Measurements from ENCODE around the gene PTGDS.

Gene PTGDS

DNA sequence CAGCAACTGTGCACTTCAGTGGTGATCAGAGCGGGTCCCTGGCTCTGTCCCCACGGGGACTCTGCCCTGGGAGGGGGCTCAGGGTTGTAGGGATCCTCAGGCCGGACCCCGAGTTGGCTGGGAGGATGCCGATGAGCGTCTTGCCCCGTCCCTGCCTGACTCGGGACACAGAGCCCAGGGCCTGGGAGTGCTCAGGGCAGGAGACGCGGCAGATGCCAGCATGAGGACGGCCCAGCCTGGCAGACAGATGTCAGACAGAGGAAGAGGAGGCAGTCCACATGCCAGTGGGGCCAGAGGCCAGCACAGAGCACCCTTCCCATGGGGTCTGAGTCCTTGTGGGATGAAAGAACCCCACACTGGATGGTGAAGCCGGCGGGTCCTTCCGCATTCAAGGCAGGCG, 14.0 kb upstream of the PTGDS start:
- no peak overlapping the region for H3K9ac ChIP-seq (ENCODE audit: low read length)
- no peak overlapping the region for H2BK5ac ChIP-seq (ENCODE audit: low read depth, low read length, poor library complexity, severe bottlenecking)
- H3K18ac ChIP-seq (ENCODE audit: low read depth in 1 of 2, low read length in 2 of 2), result no peak overlapping the region
- H3K4me2 ChIP-seq (ENCODE audit: low read length, poor library complexity, severe bottlenecking), result no peak overlapping the region
- no peak overlapping the region for H3K4me3 ChIP-seq (ENCODE audit: insufficient read depth in 1 of 2, low read depth in 1 of 2, low read length in 2 of 2)
- WGBS, result 89% methylated on average over 15 of the region's 15 CpGs
- H3K27me3 ChIP-seq (ENCODE audit: control insufficient read depth in 1 of 2, insufficient read depth in 1 of 2, low read length in 2 of 2), result peaks cover 0 to 22% of the 10 kb centered on the region in 2 experiments
- H2AFZ ChIP-seq (ENCODE audit: low read depth, low read length), result no peak overlapping the region
- H3K79me1 ChIP-seq (replicated peaks; ENCODE audit: low read length, poor library complexity, severe bottlenecking), result no peaks in the 10 kb centered on the region
- no peaks in the 10 kb centered on the region for H3K36me3 ChIP-seq (ENCODE audit: control insufficient read depth in 1 of 2, insufficient read depth in 2 of 2, low read depth in 1 of 2, low read length in 2 of 2)
- H4K91ac ChIP-seq (ENCODE audit: low read length), result no peak overlapping the region
- no peak for DNase-seq
- H2BK15ac ChIP-seq (ENCODE audit: low read depth, poor library complexity, severe bottlenecking), result no peak overlapping the region
- H3K23ac ChIP-seq (ENCODE audit: low read length in 2 of 2), result no peak overlapping the region
- H3K4ac ChIP-seq (ENCODE audit: low read depth in 1 of 2, low read length in 2 of 2), result no peak overlapping the region
- no peaks in the 10 kb centered on the region for H3K9me3 ChIP-seq (ENCODE audit: control insufficient read depth, low read length)
- no peak overlapping the region for H3K27ac ChIP-seq (ENCODE audit: low read length, poor library complexity, severe bottlenecking)
- H4K8ac ChIP-seq (ENCODE audit: low read length), result no peak overlapping the region
- H2BK12ac ChIP-seq (ENCODE audit: low read length in 2 of 2), result no peak overlapping the region
- no peak overlapping the region for H2AK5ac ChIP-seq (ENCODE audit: low read length, severe bottlenecking)
- H3K4me1 ChIP-seq (ENCODE audit: control insufficient read depth, insufficient read depth, low read depth, low read length), result peaks cover 20% of the 10 kb centered on the region
- H2BK120ac ChIP-seq (ENCODE audit: low read depth, low read length), result no peak overlapping the region
- no peak overlapping the region for H3K14ac ChIP-seq (ENCODE audit: low read length in 2 of 2)

- H2BK12ac ChIP-seq (ENCODE audit: low read length in 2 of 2), result no peak overlapping the region
- H3K36me3 ChIP-seq (ENCODE audit: control insufficient read depth in 1 of 2, insufficient read depth in 2 of 2, low read depth in 1 of 2, low read length in 2 of 2), result no peaks in the 10 kb centered on the region
- no peak overlapping the region for H2BK5ac ChIP-seq (ENCODE audit: low read depth, low read length, poor library complexity, severe bottlenecking)
- no peak for DNase-seq
- no peak overlapping the region for H2AFZ ChIP-seq (ENCODE audit: low read depth, low read length)
- peaks cover 20% of the 10 kb centered on the region for H3K4me1 ChIP-seq (ENCODE audit: control insufficient read depth, insufficient read depth, low read depth, low read length)
- H3K27ac ChIP-seq (ENCODE audit: low read length, poor library complexity, severe bottlenecking), result no peak overlapping the region
- H3K4ac ChIP-seq (ENCODE audit: low read depth in 1 of 2, low read length in 2 of 2), result no peak overlapping the region
- no peaks in the 10 kb centered on the region for H3K79me1 ChIP-seq (replicated peaks; ENCODE audit: low read length, poor library complexity, severe bottlenecking)
- H2BK15ac ChIP-seq (ENCODE audit: low read depth, poor library complexity, severe bottlenecking), result no peak overlapping the region
- no peak overlapping the region for H4K91ac ChIP-seq (ENCODE audit: low read length)
- no peak overlapping the region for H3K9ac ChIP-seq (ENCODE audit: low read length)
- WGBS, result 75% methylated on average over 7 of the region's 12 CpGs
- H3K18ac ChIP-seq (ENCODE audit: low read depth in 1 of 2, low read length in 2 of 2), result no peak overlapping the region
- no peaks in the 10 kb centered on the region for H3K9me3 ChIP-seq (ENCODE audit: control insufficient read depth, low read length)
- H2AK5ac ChIP-seq (ENCODE audit: low read length, severe bottlenecking), result no peak overlapping the region
- no peak overlapping the region for H4K8ac ChIP-seq (ENCODE audit: low read length)
- no peak overlapping the region for H2BK120ac ChIP-seq (ENCODE audit: low read depth, low read length)
- H3K14ac ChIP-seq (ENCODE audit: low read length in 2 of 2), result no peak overlapping the region
- H3K4me3 ChIP-seq (ENCODE audit: insufficient read depth in 1 of 2, low read depth in 1 of 2, low read length in 2 of 2), result no peak overlapping the region
- no peak overlapping the region for H3K4me2 ChIP-seq (ENCODE audit: low read length, poor library complexity, severe bottlenecking)
- peaks cover 0 to 22% of the 10 kb centered on the region in 2 experiments for H3K27me3 ChIP-seq (ENCODE audit: control insufficient read depth in 1 of 2, insufficient read depth in 1 of 2, low read length in 2 of 2)
- no peak overlapping the region for H3K23ac ChIP-seq (ENCODE audit: low read length in 2 of 2)
Measured at GRCh38 chr9:136963751-136964150, 13.6 kb upstream of the PTGDS start.

- H3K4me1 ChIP-seq (ENCODE audit: control insufficient read depth, insufficient read depth, low read depth, low read length), result peaks cover 19% of the 10 kb centered on the region
- H3K9me3 ChIP-seq (ENCODE audit: control insufficient read depth, low read length), result no peaks in the 10 kb centered on the region
- no peak overlapping the region for H2AFZ ChIP-seq (ENCODE audit: low read depth, low read length)
- H2BK15ac ChIP-seq (ENCODE audit: low read depth, poor library complexity, severe bottlenecking), result no peak overlapping the region
- no peak overlapping the region for H2AK5ac ChIP-seq (ENCODE audit: low read length, severe bottlenecking)
- H4K8ac ChIP-seq (ENCODE audit: low read length), result no peak overlapping the region
- no peak overlapping the region for H3K18ac ChIP-seq (ENCODE audit: low read depth in 1 of 2, low read length in 2 of 2)
- peaks cover 0 to 22% of the 10 kb centered on the region in 2 experiments for H3K27me3 ChIP-seq (ENCODE audit: control insufficient read depth in 1 of 2, insufficient read depth in 1 of 2, low read length in 2 of 2)
- H3K9ac ChIP-seq (ENCODE audit: low read length), result no peak overlapping the region
- H2BK120ac ChIP-seq (ENCODE audit: low read depth, low read length), result no peak overlapping the region
- H3K36me3 ChIP-seq (ENCODE audit: control insufficient read depth in 1 of 2, insufficient read depth in 2 of 2, low read depth in 1 of 2, low read length in 2 of 2), result no peaks in the 10 kb centered on the region
- H2BK12ac ChIP-seq (ENCODE audit: low read length in 2 of 2), result no peak overlapping the region
- 78% methylated on average over 22 of the region's 22 CpGs for WGBS
- no peak overlapping the region for H3K4ac ChIP-seq (ENCODE audit: low read depth in 1 of 2, low read length in 2 of 2)
- H3K79me1 ChIP-seq (replicated peaks; ENCODE audit: low read length, poor library complexity, severe bottlenecking), result no peaks in the 10 kb centered on the region
- no peak overlapping the region for H3K14ac ChIP-seq (ENCODE audit: low read length in 2 of 2)
- peak overlapping the region; percentile 20 for H4K91ac ChIP-seq (ENCODE audit: low read length)
- no peak overlapping the region for H3K23ac ChIP-seq (ENCODE audit: low read length in 2 of 2)
- H3K27ac ChIP-seq (ENCODE audit: low read length, poor library complexity, severe bottlenecking), result no peak overlapping the region
- no peak overlapping the region for H3K4me2 ChIP-seq (ENCODE audit: low read length, poor library complexity, severe bottlenecking)
- H3K4me3 ChIP-seq (ENCODE audit: insufficient read depth in 1 of 2, low read depth in 1 of 2, low read length in 2 of 2), result no peak overlapping the region
- no peak overlapping the region for H2BK5ac ChIP-seq (ENCODE audit: low read depth, low read length, poor library complexity, severe bottlenecking)
- no peak for DNase-seq
Measured at GRCh38 chr9:136964171-136964689, 13.1 kb upstream of the PTGDS start.

DNA sequence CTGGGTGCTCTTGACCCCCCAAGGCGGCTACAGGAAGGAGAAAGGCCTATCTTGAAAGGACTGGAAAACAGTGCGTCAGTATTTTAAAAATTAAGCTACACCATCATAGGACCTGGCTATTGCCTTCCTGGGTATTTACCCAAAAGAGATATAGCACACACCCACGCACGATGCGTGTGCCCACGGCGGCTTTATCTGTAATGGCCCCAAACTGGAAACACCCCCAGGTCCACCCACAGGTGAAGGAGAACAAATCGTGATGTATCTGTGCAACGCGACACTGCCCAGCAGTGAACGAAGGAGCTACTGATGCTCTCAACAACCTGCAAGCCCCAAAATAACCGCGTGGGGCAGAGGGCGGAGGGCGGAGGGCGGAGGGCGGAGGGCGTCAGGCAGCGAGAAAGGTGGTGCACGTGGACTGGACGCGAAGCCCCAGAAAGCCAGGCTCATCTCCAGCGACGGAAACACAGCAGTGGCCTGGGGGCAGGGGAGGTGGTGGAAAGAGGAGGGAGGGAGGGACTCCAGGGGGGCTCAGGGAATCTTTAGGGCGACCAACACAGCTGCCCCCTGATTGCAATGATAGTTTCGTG, 12.4 kb upstream of the PTGDS start:
- Histone ChIP-seq H2BK5ac (ENCODE audit: low read depth, low read length, poor library complexity, severe bottlenecking) (no peak overlapping the region), H3K23ac (ENCODE audit: low read length in 2 of 2) (no peak overlapping the region), H3K4me3 (ENCODE audit: insufficient read depth in 1 of 2, low read depth in 1 of 2, low read length in 2 of 2) (no peak overlapping the region), H3K27ac (ENCODE audit: low read length, poor library complexity, severe bottlenecking) (no peak overlapping the region), H3K4me2 (ENCODE audit: low read length, poor library complexity, severe bottlenecking) (no peak overlapping the region), H2BK120ac (ENCODE audit: low read depth, low read length) (no peak overlapping the region), H2BK15ac (ENCODE audit: low read depth, poor library complexity, severe bottlenecking) (no peak overlapping the region), H2AK5ac (ENCODE audit: low read length, severe bottlenecking) (no peak overlapping the region), H2AFZ (ENCODE audit: low read depth, low read length) (no peak overlapping the region), H3K79me1 (replicated peaks; ENCODE audit: low read length, poor library complexity, severe bottlenecking) (no peaks in the 10 kb centered on the region), H2BK12ac (ENCODE audit: low read length in 2 of 2) (no peak overlapping the region), H3K9ac (ENCODE audit: low read length) (no peak overlapping the region), H3K14ac (ENCODE audit: low read length in 2 of 2) (peak overlapping the region in 1 of 2 experiments; percentile 22), H4K91ac (ENCODE audit: low read length) (no peak overlapping the region), H4K8ac (ENCODE audit: low read length) (no peak overlapping the region), H3K36me3 (ENCODE audit: control insufficient read depth in 1 of 2, insufficient read depth in 2 of 2, low read depth in 1 of 2, low read length in 2 of 2) (no peaks in the 10 kb centered on the region), H3K18ac (ENCODE audit: low read depth in 1 of 2, low read length in 2 of 2) (no peak overlapping the region), H3K27me3 (ENCODE audit: control insufficient read depth in 1 of 2, insufficient read depth in 1 of 2, low read length in 2 of 2) (peaks cover 0 to 22% of the 10 kb centered on the region in 2 experiments), H3K9me3 (ENCODE audit: control insufficient read depth, low read length) (no peaks in the 10 kb centered on the region), H3K4me1 (ENCODE audit: control insufficient read depth, insufficient read depth, low read depth, low read length) (peaks cover 18% of the 10 kb centered on the region), H3K4ac (ENCODE audit: low read depth in 1 of 2, low read length in 2 of 2) (no peak overlapping the region)
- 93% methylated on average over 26 of the region's 26 CpGs for WGBS
- no peak for DNase-seq

Measured in mesenchymal stem cell (in vitro differentiated cells and primary cell).